Endothelial cell of umbilical vein (primary cell): ENCODE data around the gene C1orf53. TPM values are rescaled to one million over a fixed set of nuclear protein-coding genes. Genes with fewer than 3 reads are reported as not detected.

Experiments used
- BruUV-seq: library from RNA; stranded (reverse); fragments of 400-500 nt; replicated peaks from 2 replicates; lab custom pipeline; 2021; lab: Mats Ljungman, UMichigan
- CTCF ChIA-PET: fragments of 300-600, 350-600 bp; sonication (Branson Sonifier 250); formaldehyde crosslinking; loops from one replicate; lab custom pipeline; 2021; ENCODE audit warnings: antibody characterized with exemption, inconsistent platforms; lab: Charles Lee
- POLR2A ChIA-PET: fragments of 300-600, 350-600 bp; sonication (Branson Sonifier 250); formaldehyde crosslinking; loops from one replicate; lab custom pipeline; 2021; ENCODE audit warnings: antibody characterized with exemption, inconsistent platforms; lab: Charles Lee
- DNase-seq: peaks from one replicate; pipeline ENCODE4 v3.0.0-alpha.2; 2011; ENCODE audit warnings: low read depth, low spot score
- FAIRE-seq: peaks from 2 replicates; lab custom pipeline; 2011; peaks lifted over from hg19 to GRCh38; lab: Jason Lieb, UNC
- H2AFZ ChIP-seq: 2 replicates; pipeline ENCODE4 v1.6.0; 2012; ENCODE audit warnings: low read depth, low read length, control low read depth, inconsistent platforms
- H3K27ac ChIP-seq: 2 replicates; pipeline ENCODE4 v1.5.1; 2011; ENCODE audit warnings: low read depth, mild to moderate bottlenecking, control low read depth, low read length, moderate library complexity; ENCODE audit not compliant: insufficient read depth
- H3K27me3 ChIP-seq, 2 experiments: 2 replicates each; pipeline versions ENCODE4 v1.6.0 to v1.6.1; 2011; ENCODE audit warnings: low read length in 2 of 2, mixed read lengths in 1 of 2; ENCODE audit not compliant: control insufficient read depth in 2 of 2, insufficient read depth in 2 of 2
- H3K36me3 ChIP-seq, 2 experiments: 2 replicates in 1 of 2; 3 replicates in 1 of 2; pipeline ENCODE4 v1.5.1; 2011; ENCODE audit warnings: low read length in 2 of 2, mild to moderate bottlenecking in 1 of 2, moderate library complexity in 1 of 2; ENCODE audit not compliant: control insufficient read depth in 2 of 2, insufficient read depth in 2 of 2; ENCODE audit errors: extremely low read depth in 1 of 2
- H3K4me1 ChIP-seq: 3 replicates; pipeline ENCODE4 v1.5.1; 2011; ENCODE audit warnings: mild to moderate bottlenecking, low read length; ENCODE audit not compliant: control insufficient read depth, insufficient read depth; ENCODE audit errors: extremely low read depth
- H3K4me2 ChIP-seq: 2 replicates; pipeline ENCODE4 v1.6.1; 2011; ENCODE audit warnings: low read length, control low read depth, mixed read lengths; ENCODE audit not compliant: insufficient read depth
- H3K4me3 ChIP-seq, 3 experiments: fragments of 200-600 bp in 1 of 3; sonication (generic), shearing (Covaris generic) in 1 of 3; replicated peaks in 1 of 3; 2 replicates each; pipeline ENCODE4 v1.5.1; 2011 to 2016; ENCODE audit warnings: control low read depth in 3 of 3, low read length in 3 of 3, mild to moderate bottlenecking in 2 of 3, inconsistent platforms in 1 of 3, low read depth in 1 of 3, moderate library complexity in 1 of 3; ENCODE audit not compliant: insufficient read depth in 1 of 3
- H3K79me2 ChIP-seq: 2 replicates; pipeline ENCODE4 v1.6.0; 2012; ENCODE audit warnings: low read length, inconsistent platforms; ENCODE audit not compliant: control insufficient read depth, insufficient read depth
- H3K9ac ChIP-seq: replicated peaks from 2 replicates; pipeline ENCODE3; 2011; ENCODE audit warnings: low read length, control low read depth; ENCODE audit not compliant: insufficient read depth; ENCODE audit errors: extremely low read depth
- H3K9me1 ChIP-seq: replicated peaks from 3 replicates; pipeline ENCODE4 v1.6.0; 2011; ENCODE audit warnings: mild to moderate bottlenecking, low read length; ENCODE audit not compliant: control insufficient read depth, insufficient read depth; ENCODE audit errors: extremely low read depth
- H3K9me3 ChIP-seq: replicated peaks from 2 replicates; pipeline ENCODE4 v1.5.1; 2012; ENCODE audit warnings: low read length, inconsistent platforms; ENCODE audit not compliant: control insufficient read depth, insufficient read depth
- H4K20me1 ChIP-seq: replicated peaks from 2 replicates; pipeline ENCODE3; 2011; ENCODE audit warnings: mild to moderate bottlenecking, low read length; ENCODE audit not compliant: control insufficient read depth, insufficient read depth; ENCODE audit errors: extremely low read depth
- CTCF ChIP-seq, 2 donors: IDR thresholded peaks; 1 replicate in 1 of 2; 2 replicates in 1 of 2; pipeline ENCODE4 v1.5.1; 2011; ENCODE audit warnings: low read length in 2 of 2, mild to moderate bottlenecking in 2 of 2, moderate library complexity in 2 of 2, control low read depth in 1 of 2, inconsistent platforms in 1 of 2, low read depth in 1 of 2; ENCODE audit not compliant: insufficient read depth in 1 of 2; ENCODE audit errors: extremely low read depth in 1 of 2
- EZH2 ChIP-seq: IDR thresholded peaks from 2 replicates; pipeline ENCODE4 v1.6.1; 2012; ENCODE audit warnings: borderline replicate concordance, low read depth, mild to moderate bottlenecking, moderate library complexity, low read length, inconsistent platforms; ENCODE audit not compliant: severe bottlenecking
- FOS ChIP-seq: IDR thresholded peaks from 2 replicates; pipeline ENCODE4 v1.6.1; 2011; ENCODE audit warnings: mild to moderate bottlenecking, low read length, moderate library complexity, borderline replicate concordance; ENCODE audit not compliant: insufficient read depth
- GATA2 ChIP-seq: IDR thresholded peaks from 2 replicates; pipeline ENCODE4 v1.7.0; 2011; ENCODE audit warnings: low read depth, mild to moderate bottlenecking, moderate library complexity, mixed read lengths, low read length; ENCODE audit not compliant: insufficient read length, insufficient read depth
- JUN ChIP-seq: IDR thresholded peaks from 2 replicates; pipeline ENCODE4 v1.6.1; 2011; ENCODE audit warnings: borderline replicate concordance, low read depth; ENCODE audit not compliant: insufficient read length, insufficient read depth
- MAX ChIP-seq: IDR thresholded peaks from 2 replicates; pipeline ENCODE4 v1.6.1; 2011; ENCODE audit not compliant: insufficient read depth, insufficient read length
- MYC ChIP-seq: IDR thresholded peaks from one replicate; pipeline ENCODE4 v1.6.1; 2011; ENCODE audit warnings: mild to moderate bottlenecking, low read depth, low read length
- POLR2A ChIP-seq: IDR thresholded peaks from 2 replicates; pipeline ENCODE4 v1.6.1; 2012; ENCODE audit warnings: low read depth, mild to moderate bottlenecking, control low read depth, low read length
- POLR2AphosphoS5 ChIP-seq: IDR thresholded peaks from 2 replicates; pipeline ENCODE4 v1.6.1; 2012; ENCODE audit warnings: low read depth, mild to moderate bottlenecking, control low read depth, low read length, moderate library complexity; ENCODE audit not compliant: insufficient read depth
- dilution Hi-C: fragments of 300-500 bp; cut with MboI; formaldehyde crosslinking; loops from one replicate; pipeline ENCODE4 v1.15.0; 2019; ENCODE audit warnings: low sequenced_read_pairs; ENCODE audit not compliant: extremely low pct_ligation_motif_present
- intact Hi-C: fragments of 100-400 bp; cut with micrococcal nuclease; formaldehyde crosslinking; loops from one replicate; pipeline ENCODE4 v1.10.0; 2022
- polyA plus RNA-seq, 4 experiments: library from polyadenylated mRNA; depleted of rRNA in 3 of 4; stranded (reverse) in 3 of 4; unstranded in 1 of 4; fragments of >200 nt; gene quantifications; 2 replicates each; pipeline versions ENCODE4 v1.2.1 to v1.2.3, GENCODE V29; 2011 to 2012; ENCODE audit warnings: missing spikeins in 1 of 4
- total RNA-seq: library from RNA; stranded (reverse); gene quantifications from 2 replicates; pipeline ENCODE4 v1.2.3, GENCODE V29; 2021

The C1orf53 gene
- total and polyA plus RNA-seq, 2 donors (not counting 3 experiments of a cell fraction or from before 2014, with no cell fraction given), result 3.5 to 6.5 TPM

- no peaks in the 10 kb centered on the region for H3K27me3 ChIP-seq
- H4K20me1 ChIP-seq, result no peaks in the 10 kb centered on the region
- no peak for TF ChIP-seq MYC
- no peak overlapping the region for H3K4me2 ChIP-seq
- H3K9me1 ChIP-seq, result no peaks in the 10 kb centered on the region
- H3K9ac ChIP-seq, result no peak overlapping the region
- no peak for FAIRE-seq
- BruUV-seq, result no TSS peak
- no peaks in the 10 kb centered on the region for H3K9me3 ChIP-seq
- ChIA-PET CTCF (interaction anchor here (0.7 to 3.1 kb wide), 4 partner anchors 10 to 240 kb away, joined by 3 to 19 read pairs (median 3); no protein-coding TSS in a partner anchor), POLR2A (no interaction called here)
- H3K4me3 ChIP-seq, result no peak overlapping the region
- H3K36me3 ChIP-seq, result no peaks in the 10 kb centered on the region
- no peak overlapping the region for H2AFZ ChIP-seq
- dilution Hi-C loops, result no loop called here
- H3K27ac ChIP-seq, result no peak overlapping the region
- DNase-seq, result no peak
- intact Hi-C loops, result no loop called here
- H3K79me2 ChIP-seq, result no peaks in the 10 kb centered on the region
- no peaks in the 10 kb centered on the region for H3K4me1 ChIP-seq
Measured at GRCh38 chr1:197859024-197859423, 43.4 kb upstream of the C1orf53 start.

- Histone ChIP-seq H3K9me3 (no peaks in the 10 kb centered on the region), H3K27ac (no peak overlapping the region), H2AFZ (no peak overlapping the region), H4K20me1 (no peaks in the 10 kb centered on the region), H3K4me1 (no peaks in the 10 kb centered on the region), H3K4me3 (no peak overlapping the region), H3K4me2 (no peak overlapping the region), H3K9me1 (no peaks in the 10 kb centered on the region), H3K79me2 (no peaks in the 10 kb centered on the region), H3K36me3 (no peaks in the 10 kb centered on the region), H3K27me3 (no peaks in the 10 kb centered on the region), H3K9ac (no peak overlapping the region)
- POLR2A ChIA-PET, result no interaction called here
- DNase-seq (no peak), FAIRE-seq (no peak)
- CTCF ChIA-PET, result no interaction called here
- no peak for TF ChIP-seq MYC
- TF ChIP-seq POLR2A, result no peak
- TF ChIP-seq GATA2, result no peak
- no peak for TF ChIP-seq EZH2
- TF ChIP-seq JUN, result no peak
- no peak for TF ChIP-seq MAX
- TF ChIP-seq CTCF (IDR thresholded peaks at IDR 0.05; ENCODE audit: extremely low read depth in 1 of 2, insufficient read depth in 1 of 2, low read depth in 1 of 2, low read length in 2 of 2), result no peak
- TF ChIP-seq POLR2AphosphoS5, result no peak
- no peak for TF ChIP-seq FOS
- dilution Hi-C loops, result no loop called here
- intact Hi-C loops, result no loop called here
- BruUV-seq, result no TSS peak
Measured at GRCh38 chr1:197862221-197862620, 40.2 kb upstream of the C1orf53 start.
